Keratinocyte (primary cell): ENCODE measurements around the gene CCDC33. TPM values are rescaled to one million over a fixed set of nuclear protein-coding genes. Genes with fewer than 3 reads are reported as not detected.

Experiments
- DNase-seq: peaks from one replicate; pipeline ENCODE4 v3.0.0-alpha.2; 2011; ENCODE audit warnings: low read depth, missing footprints, low spot score
- FAIRE-seq: peaks from 2 replicates; lab custom pipeline; 2011; peaks lifted over from hg19 to GRCh38; lab: Jason Lieb, UNC
- H2AFZ ChIP-seq: 2 replicates; pipeline ENCODE4 v1.6.0; 2012; ENCODE audit warnings: low read length, control low read depth, inconsistent platforms; ENCODE audit not compliant: control insufficient read depth
- H3K27ac ChIP-seq: 2 replicates; pipeline ENCODE4 v1.5.1; 2011; ENCODE audit warnings: low read length; ENCODE audit not compliant: control insufficient read depth, insufficient read depth
- H3K27me3 ChIP-seq: 3 replicates; pipeline ENCODE4 v1.6.0; 2011; ENCODE audit warnings: low read length; ENCODE audit not compliant: control insufficient read depth, insufficient read depth; ENCODE audit errors: extremely low read depth
- H3K36me3 ChIP-seq, 2 experiments: 2 replicates in 1 of 2; 3 replicates in 1 of 2; pipeline ENCODE4 v1.5.1; 2011; ENCODE audit warnings: low read length in 2 of 2, mild to moderate bottlenecking in 1 of 2; ENCODE audit not compliant: control insufficient read depth in 2 of 2, insufficient read depth in 2 of 2; ENCODE audit errors: extremely low read depth in 1 of 2
- H3K4me1 ChIP-seq: 3 replicates; pipeline ENCODE4 v1.5.1; 2011; ENCODE audit warnings: low read length; ENCODE audit not compliant: control insufficient read depth, insufficient read depth; ENCODE audit errors: extremely low read depth
- H3K4me2 ChIP-seq: 3 replicates; pipeline ENCODE4 v1.6.0; 2011; ENCODE audit warnings: low read depth, low read length; ENCODE audit not compliant: control insufficient read depth, insufficient read depth; ENCODE audit errors: extremely low read depth
- H3K4me3 ChIP-seq, 3 experiments: fragments of 200-600 bp in 1 of 3; sonication (generic) in 1 of 3; 2 replicates in 2 of 3; 3 replicates in 1 of 3; pipeline ENCODE4 v1.5.1; 2011 to 2016; ENCODE audit warnings: low read length in 3 of 3, mild to moderate bottlenecking in 3 of 3, control low read depth in 2 of 3, inconsistent platforms in 1 of 3, low read depth in 1 of 3, mixed read lengths in 1 of 3, mixed run types in 1 of 3, moderate library complexity in 1 of 3; ENCODE audit not compliant: control insufficient read depth in 2 of 3, insufficient read depth in 2 of 3; ENCODE audit errors: extremely low read depth in 1 of 3
- H3K79me2 ChIP-seq: 2 replicates; pipeline ENCODE4 v1.6.0; 2012; ENCODE audit warnings: low read length; ENCODE audit not compliant: control insufficient read depth, insufficient read depth
- H3K9ac ChIP-seq: 3 replicates; pipeline ENCODE4 v1.6.0; 2011; ENCODE audit warnings: low read length; ENCODE audit not compliant: control insufficient read depth, insufficient read depth; ENCODE audit errors: extremely low read depth
- H3K9me1 ChIP-seq: 3 replicates; pipeline ENCODE4 v1.6.0; 2011; ENCODE audit warnings: low read length; ENCODE audit not compliant: control insufficient read depth, insufficient read depth; ENCODE audit errors: extremely low read depth
- H3K9me3 ChIP-seq: 2 replicates; pipeline ENCODE4 v1.5.1; 2012; ENCODE audit warnings: low read depth, low read length; ENCODE audit not compliant: control insufficient read depth
- H4K20me1 ChIP-seq: 3 replicates; pipeline ENCODE4 v1.6.0; 2011; ENCODE audit warnings: low read length; ENCODE audit not compliant: control insufficient read depth, insufficient read depth; ENCODE audit errors: extremely low read depth
- CTCF ChIP-seq, 3 experiments: IDR thresholded peaks in 1 of 3; conservative IDR thresholded peaks in 1 of 3; optimal IDR thresholded peaks in 1 of 3; 2 replicates in 2 of 3; 3 replicates in 1 of 3; pipeline versions ENCODE3 to v1.5.1; 2011; ENCODE audit warnings: low read length in 3 of 3, mild to moderate bottlenecking in 3 of 3, moderate library complexity in 2 of 3, control low read depth in 1 of 3, inconsistent platforms in 1 of 3; ENCODE audit not compliant: insufficient read depth in 2 of 3; ENCODE audit errors: extremely low read depth in 1 of 3
- EZH2 ChIP-seq: IDR thresholded peaks from one replicate; pipeline ENCODE4 v1.6.1; 2012; ENCODE audit warnings: inconsistent platforms, mild to moderate bottlenecking, low read length, moderate library complexity
- dilution Hi-C: fragments of 300-500 bp; cut with MboI; formaldehyde crosslinking; loops from one replicate; pipeline ENCODE4 v1.7.0; 2020; ENCODE audit warnings: low sequenced_read_pairs; ENCODE audit not compliant: extremely low pct_ligation_motif_present
- polyA plus RNA-seq, 5 experiments: library from polyadenylated mRNA; depleted of rRNA in 3 of 5; stranded (reverse) in 3 of 5; stranded (forward) in 1 of 5; unstranded in 1 of 5; fragments of >200 nt; gene quantifications; 1 replicate in 1 of 5; 2 replicates in 3 of 5; 3 replicates in 1 of 5; pipeline versions ENCODE4 v1.2.1 to v1.2.3, GENCODE V29; 2011 to 2012; ENCODE audit warnings: missing spikeins in 2 of 5, low read depth in 1 of 5, low replicate concordance in 1 of 5

CCDC33 gene
- polyA plus RNA-seq, 1 donor (not counting 4 experiments of a cell fraction or from before 2014, with no cell fraction given) = not detected

- H3K9me1 ChIP-seq = no peaks in the 10 kb centered on the region
- no peak overlapping the region for H3K4me3 ChIP-seq
- H3K27ac ChIP-seq = no peak overlapping the region
- H4K20me1 ChIP-seq = no peaks in the 10 kb centered on the region
- H3K4me1 ChIP-seq = no peaks in the 10 kb centered on the region
- H3K9ac ChIP-seq = no peak overlapping the region
- no peak overlapping the region for H2AFZ ChIP-seq
- no peak for DNase-seq
- peaks cover 24% of the 10 kb centered on the region for H3K27me3 ChIP-seq
- H3K79me2 ChIP-seq = no peaks in the 10 kb centered on the region
- H3K36me3 ChIP-seq = no peaks in the 10 kb centered on the region
- FAIRE-seq = no peak
- no peak overlapping the region for H3K4me2 ChIP-seq
- H3K9me3 ChIP-seq = no peaks in the 10 kb centered on the region
- dilution Hi-C loops = no loop called here
- TF ChIP-seq EZH2 = no peak
- TF ChIP-seq CTCF (optimal IDR thresholded peaks at IDR 0.05 in 1 of 3, IDR thresholded peaks at IDR 0.05 in 1 of 3, conservative IDR thresholded peaks at IDR 0.05 in 1 of 3; ENCODE audit: extremely low read depth in 1 of 3, insufficient read depth in 2 of 3, low read length in 3 of 3) = no peak
Observed at GRCh38 chr15:74270155-74270554, 34.0 kb downstream of the CCDC33 start.

- Histone ChIP-seq H2AFZ (no peak overlapping the region), H3K9me1 (no peaks in the 10 kb centered on the region), H3K36me3 (no peaks in the 10 kb centered on the region), H4K20me1 (no peaks in the 10 kb centered on the region), H3K4me2 (no peak overlapping the region), H3K4me3 (no peak overlapping the region), H3K27ac (no peak overlapping the region), H3K79me2 (no peaks in the 10 kb centered on the region), H3K4me1 (no peaks in the 10 kb centered on the region), H3K27me3 (peaks cover 24% of the 10 kb centered on the region), H3K9ac (no peak overlapping the region), H3K9me3 (no peaks in the 10 kb centered on the region)
- TF ChIP-seq CTCF (optimal IDR thresholded peaks at IDR 0.05 in 1 of 3, IDR thresholded peaks at IDR 0.05 in 1 of 3, conservative IDR thresholded peaks at IDR 0.05 in 1 of 3; ENCODE audit: extremely low read depth in 1 of 3, insufficient read depth in 2 of 3, low read length in 3 of 3) (no peak), EZH2 (no peak)
- dilution Hi-C loops = no loop called here
- no peak for DNase-seq
- no peak for FAIRE-seq
Observed at GRCh38 chr15:74270854-74271520, 34.9 kb downstream of the CCDC33 start.
